ENCODE measurements around the gene HSPE1. TPM values are rescaled to one million over a fixed set of nuclear protein-coding genes. Genes with fewer than 3 reads are reported as not detected.

The HSPE1 gene
- total and polyA plus RNA-seq, 2 of the 8 experiments (the other 6 are each of a cell fraction or from before 2014, with no cell fraction given), result 206 to 377 TPM

DNA sequence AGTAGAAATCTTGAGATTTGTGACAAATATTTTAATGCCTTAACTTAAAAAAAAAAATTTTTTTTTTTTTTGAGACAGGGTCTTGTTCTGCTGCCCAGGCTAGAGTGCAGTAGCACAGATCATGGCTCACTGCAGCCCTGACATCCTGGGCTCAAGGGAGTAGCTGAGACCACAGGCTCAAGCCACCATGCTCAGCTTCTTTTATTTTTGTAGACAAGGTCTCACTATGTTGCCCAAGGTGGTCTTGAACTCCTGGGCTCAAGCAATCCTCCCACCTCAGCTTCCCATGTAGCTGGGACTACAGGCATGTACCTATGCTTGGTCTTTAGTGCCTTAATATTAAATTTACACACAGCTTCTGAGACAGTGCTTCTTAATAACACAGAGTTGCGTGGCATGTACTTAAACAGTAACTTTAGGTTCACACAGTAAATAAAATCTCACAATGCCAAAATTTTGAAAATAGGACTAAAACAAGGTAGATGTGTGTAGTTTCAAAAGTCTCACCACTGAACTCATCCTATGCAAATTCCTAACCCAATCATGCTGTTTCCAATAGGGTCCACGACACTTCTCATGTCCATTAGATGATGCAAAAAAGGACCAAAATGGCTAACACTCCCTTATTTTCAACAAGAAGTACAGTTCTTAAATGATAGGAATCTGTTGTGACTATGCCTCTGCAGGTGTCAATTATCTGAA lies 4.6 kb upstream of the HSPE1 start:
- Histone ChIP-seq H3K9me3 (ENCODE audit: insufficient read depth in 2 of 2, low read depth in 1 of 2, low read length in 1 of 2) (no peaks in the 10 kb centered on the region), H4K5ac (ENCODE audit: insufficient read length, low read depth, low read length) (no peak overlapping the region), H4K91ac (replicated peaks; ENCODE audit: insufficient read length, low read length) (no peak overlapping the region), H3K4ac (replicated peaks; ENCODE audit: insufficient read length, low read depth, low read length) (no peak overlapping the region), H3K4me2 (ENCODE audit: insufficient read depth in 1 of 2, low read depth in 2 of 2, low read length in 2 of 2) (peak overlapping the region; percentile 61 to 66; a peak in 3 of 4 replicates), H3K23ac (ENCODE audit: insufficient read length) (no peak overlapping the region), H3K56ac (replicated peaks; ENCODE audit: insufficient read length, low read depth, low read length) (no peak overlapping the region), H2BK12ac (ENCODE audit: low read depth, low read length) (no peak overlapping the region), H2BK5ac (ENCODE audit: low read depth, low read length) (no peak overlapping the region), H2AFZ (ENCODE audit: low read length) (no peak overlapping the region), H4K20me1 (replicated peaks in 1 of 2; ENCODE audit: control insufficient read depth in 1 of 2, insufficient read depth in 2 of 2, low read length in 2 of 2) (peaks cover 11 to 18% of the 10 kb centered on the region in 2 experiments), H3K36me3 (ENCODE audit: control insufficient read depth in 2 of 4, insufficient read depth in 4 of 4, low read length in 3 of 4) (peaks cover 30 to 83% (median 68%) of the 10 kb centered on the region in 4 experiments), H3K18ac (ENCODE audit: extremely low read depth, low read length) (no peak overlapping the region), H3K9ac (replicated peaks in 1 of 4; ENCODE audit: extremely low read depth in 1 of 4, low read depth in 3 of 4, low read length in 3 of 4) (no peak overlapping the region), H2BK20ac (ENCODE audit: low read length) (no peak overlapping the region), H3K27me3 (replicated peaks in 1 of 4; ENCODE audit: control insufficient read depth in 3 of 4, extremely low read depth in 1 of 4, insufficient read depth in 3 of 4, low read length in 3 of 4) (no peaks in the 10 kb centered on the region), H3K14ac (ENCODE audit: insufficient read length) (no peak overlapping the region), H2BK120ac (replicated peaks; ENCODE audit: low read depth, low read length) (no peak overlapping the region), H3K23me2 (ENCODE audit: low read depth, low read length) (0 out of 2 replicates have a peak, but pooled peaks cover 2% of the 10 kb centered on the region), H4K8ac (ENCODE audit: extremely low read depth, insufficient read depth, low read length) (no peak overlapping the region), H3K4me3 (ENCODE audit: extremely low read depth in 1 of 4, insufficient read depth in 2 of 4, low read depth in 3 of 4, low read length in 4 of 4) (peak overlapping the region in 1 of 4 experiments; percentile 86; a peak in 1 of 8 replicates), H2BK15ac (ENCODE audit: low read length) (no peak overlapping the region), H3K79me1 (ENCODE audit: low read depth, low read length) (peaks cover 2% of the 10 kb centered on the region; the same call in 1 of the 2 replicates), H3K79me2 (ENCODE audit: control insufficient read depth in 1 of 2, insufficient read depth in 2 of 2, low read length in 2 of 2) (peaks cover 36 to 71% of the 10 kb centered on the region in 2 experiments), H3K4me1 (replicated peaks in 1 of 4; ENCODE audit: control insufficient read depth in 3 of 4, insufficient read depth in 4 of 4, low read length in 3 of 4) (peaks cover 0 to 5% (median 3%) of the 10 kb centered on the region in 4 experiments; a peak in 2 of 7 replicates), H3K27ac (ENCODE audit: low read depth, low read length) (no peak overlapping the region), H2AK5ac (ENCODE audit: low read depth, low read length) (no peak overlapping the region)
- TF ChIP-seq SP1 (IDR thresholded peaks at IDR 0.05; ENCODE audit: low read depth, low read length), result no peak
- TF ChIP-seq POLR2A (IDR thresholded peaks at IDR 0.05; ENCODE audit: control extremely low read depth in 1 of 2, low read depth in 2 of 2, low read length in 2 of 2), result 0 out of 3 replicates have a peak, but pooled peaks of 1 of the 2 experiments have one; percentile 64
- no peak for TF ChIP-seq NANOG (IDR thresholded peaks at IDR 0.05; ENCODE audit: insufficient read depth, low read depth, low read length, poor library complexity, severe bottlenecking)
- FAIRE-seq, result no peak
- no peak for DNase-seq (ENCODE audit: low read depth in 1 of 2, low spot score in 2 of 2)
- WGBS, 2 experiments (ENCODE audit: extremely low coverage in 1 of 2, insufficient coverage in 1 of 2, insufficient read length in 1 of 2, insufficient replicate concordance in 2 of 2, low coverage in 1 of 2, low lambda C conversion rate in 2 of 2, missing lambda C conversion rate in 1 of 2), result 95% methylated on average over 2 of the region's 2 CpGs; no CpG with 5 or more reads in 1 of the 2 experiments
- POLR2A ChIA-PET (ENCODE audit: partially characterized antibody), result interaction anchor here (0.6 to 15.2 kb wide), 17 partner anchors 7 to 119 kb away, joined by 3 to 270 read pairs (median 4); partner anchors contain the start of genes COQ10B, MOB4 and SF3B1
- CTCF ChIA-PET (ENCODE audit: partially characterized antibody), result interaction anchor here (0.5 to 1.4 kb wide), 5 partner anchors 11 to 776 kb away, joined by 3 to 4 read pairs (median 3); no protein-coding TSS in a partner anchor
